ENCODE measurements around the gene OPRM1. TPM values are rescaled to one million over a fixed set of nuclear protein-coding genes. Genes with fewer than 3 reads are reported as not detected.

The OPRM1 gene
- total and polyA plus RNA-seq, 2 donors (not counting 1 experiment from before 2014, with no cell fraction given), result not detected

DNA sequence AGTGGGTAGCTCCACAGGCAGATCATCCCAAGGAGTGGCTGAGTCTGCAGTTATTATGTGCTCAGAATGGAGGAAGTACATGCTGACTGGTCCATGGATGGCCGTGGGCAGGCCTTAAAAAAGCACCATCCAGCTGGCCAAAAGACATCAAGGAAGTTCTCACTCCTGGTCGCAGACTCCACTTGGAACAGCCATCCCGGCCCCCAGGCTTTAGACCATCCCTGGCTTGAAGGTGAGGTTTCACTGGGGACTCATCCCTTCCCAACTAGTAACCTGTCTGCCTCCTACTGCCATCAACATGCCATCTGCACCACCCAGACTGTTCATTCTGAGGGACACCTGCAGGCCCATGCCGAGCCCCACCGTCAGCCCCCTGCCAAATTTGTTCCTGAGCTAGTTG lies 36.1 kb upstream of the OPRM1 start:
- no peak overlapping the region for H3K27ac ChIP-seq (ENCODE audit: low read length in 2 of 2)
- H3K4me2 ChIP-seq (replicated peaks; ENCODE audit: low read depth, low read length, poor library complexity, severe bottlenecking), result no peak overlapping the region
- TF ChIP-seq, protein P1, sequence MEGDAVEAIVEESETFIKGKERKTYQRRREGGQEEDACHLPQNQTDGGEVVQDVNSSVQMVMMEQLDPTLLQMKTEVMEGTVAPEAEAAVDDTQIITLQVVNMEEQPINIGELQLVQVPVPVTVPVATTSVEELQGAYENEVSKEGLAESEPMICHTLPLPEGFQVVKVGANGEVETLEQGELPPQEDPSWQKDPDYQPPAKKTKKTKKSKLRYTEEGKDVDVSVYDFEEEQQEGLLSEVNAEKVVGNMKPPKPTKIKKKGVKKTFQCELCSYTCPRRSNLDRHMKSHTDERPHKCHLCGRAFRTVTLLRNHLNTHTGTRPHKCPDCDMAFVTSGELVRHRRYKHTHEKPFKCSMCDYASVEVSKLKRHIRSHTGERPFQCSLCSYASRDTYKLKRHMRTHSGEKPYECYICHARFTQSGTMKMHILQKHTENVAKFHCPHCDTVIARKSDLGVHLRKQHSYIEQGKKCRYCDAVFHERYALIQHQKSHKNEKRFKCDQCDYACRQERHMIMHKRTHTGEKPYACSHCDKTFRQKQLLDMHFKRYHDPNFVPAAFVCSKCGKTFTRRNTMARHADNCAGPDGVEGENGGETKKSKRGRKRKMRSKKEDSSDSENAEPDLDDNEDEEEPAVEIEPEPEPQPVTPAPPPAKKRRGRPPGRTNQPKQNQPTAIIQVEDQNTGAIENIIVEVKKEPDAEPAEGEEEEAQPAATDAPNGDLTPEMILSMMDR (IDR thresholded peaks at IDR 0.05), result no peak
- TF ChIP-seq EZH2 (IDR thresholded peaks at IDR 0.05; ENCODE audit: borderline replicate concordance, insufficient read depth, low read depth, low read length, poor library complexity, severe bottlenecking), result no peak
- H3K9ac ChIP-seq (ENCODE audit: low read length), result no peak overlapping the region
- DNase-seq (no peak), ATAC-seq (ENCODE audit: low read depth) (no peak)
- H2AFZ ChIP-seq (ENCODE audit: insufficient read depth, low read depth, low read length, poor library complexity, severe bottlenecking), result no peak overlapping the region
- Mint-ChIP-seq H3K27me3 (no peaks in the 10 kb centered on the region), H3K9me3 (ENCODE audit: insufficient read depth) (no peaks in the 10 kb centered on the region), H3K4me3 (no peak overlapping the region), H3K27ac (no peak overlapping the region), H3K4me1 (no peaks in the 10 kb centered on the region)
- H3K4me3 ChIP-seq (ENCODE audit: control extremely low read depth in 1 of 5, extremely low read depth in 1 of 5, insufficient read depth in 1 of 5, low read depth in 2 of 5, low read length in 4 of 5), result no peak overlapping the region
- CTCF ChIA-PET, result no interaction called here
- H4K20me1 ChIP-seq (ENCODE audit: control insufficient read depth, insufficient read depth, low read length, poor library complexity, severe bottlenecking), result no peaks in the 10 kb centered on the region
- H3K4me1 ChIP-seq (ENCODE audit: control insufficient read depth in 2 of 2, insufficient read depth in 2 of 2, low read length in 2 of 2), result no peaks in the 10 kb centered on the region
- intact Hi-C loops (cut with micrococcal nuclease), result no loop called here
- H3K79me2 ChIP-seq (ENCODE audit: control insufficient read depth, insufficient read depth, low read length), result no peaks in the 10 kb centered on the region
- WGBS (ENCODE audit: insufficient coverage), result 92% methylated on average over 2 of the region's 5 CpGs
- H3K9me3 ChIP-seq (ENCODE audit: control extremely low read depth in 1 of 3, control insufficient read depth in 2 of 3, insufficient read depth in 1 of 3, low read length in 2 of 3), result peaks cover 0 to 8% (median 0%) of the 10 kb centered on the region in 3 donors
- no peaks in the 10 kb centered on the region for H3K27me3 ChIP-seq (replicated peaks in 1 of 4; ENCODE audit: control extremely low read depth in 1 of 4, control insufficient read depth in 3 of 4, insufficient read depth in 4 of 4, low read length in 3 of 4)
- H3K36me3 ChIP-seq (replicated peaks in 1 of 2; ENCODE audit: control extremely low read depth in 1 of 2, control insufficient read depth in 1 of 2, extremely low read depth in 1 of 2, insufficient read depth in 2 of 2, low read length in 1 of 2), result no peaks in the 10 kb centered on the region
- POLR2A ChIA-PET, result no interaction called here

DNA sequence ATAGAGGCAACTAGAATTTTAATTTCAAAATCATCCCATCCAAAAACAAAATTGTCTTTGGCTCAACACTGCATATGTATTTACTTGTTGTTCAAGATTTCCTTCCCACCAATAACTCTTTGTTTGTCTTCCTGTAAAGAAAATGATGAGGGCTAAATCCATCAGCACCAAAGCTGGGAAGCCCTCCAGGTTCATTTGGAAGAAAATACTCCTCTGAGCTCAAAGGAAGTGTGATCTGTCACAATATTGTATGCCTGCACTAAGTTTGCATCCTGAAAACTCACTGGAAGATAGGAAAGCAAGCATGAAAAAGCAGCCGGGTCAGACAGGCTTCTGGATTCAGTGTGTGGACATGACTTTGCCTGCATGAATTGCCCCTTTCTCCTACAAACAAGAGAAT lies 28.7 kb upstream of the OPRM1 start:
- no peaks in the 10 kb centered on the region for H3K4me1 ChIP-seq (ENCODE audit: control insufficient read depth in 2 of 2, insufficient read depth in 2 of 2, low read length in 2 of 2)
- no peaks in the 10 kb centered on the region for H3K27me3 ChIP-seq (replicated peaks in 1 of 4; ENCODE audit: control extremely low read depth in 1 of 4, control insufficient read depth in 3 of 4, insufficient read depth in 4 of 4, low read length in 3 of 4)
- no peak overlapping the region for H3K27ac ChIP-seq (ENCODE audit: low read length in 2 of 2)
- Mint-ChIP-seq H3K4me1 (no peaks in the 10 kb centered on the region), H3K27me3 (no peaks in the 10 kb centered on the region), H3K27ac (no peak overlapping the region), H3K9me3 (ENCODE audit: insufficient read depth) (peaks cover 2% of the 10 kb centered on the region), H3K4me3 (no peak overlapping the region)
- ChIA-PET POLR2A (no interaction called here), CTCF (no interaction called here)
- H3K36me3 ChIP-seq (replicated peaks in 1 of 2; ENCODE audit: control extremely low read depth in 1 of 2, control insufficient read depth in 1 of 2, extremely low read depth in 1 of 2, insufficient read depth in 2 of 2, low read length in 1 of 2), result no peaks in the 10 kb centered on the region
- intact Hi-C loops (cut with micrococcal nuclease), result no loop called here
- H3K4me3 ChIP-seq (ENCODE audit: control extremely low read depth in 1 of 5, extremely low read depth in 1 of 5, insufficient read depth in 1 of 5, low read depth in 2 of 5, low read length in 4 of 5), result no peak overlapping the region
- H3K9me3 ChIP-seq (ENCODE audit: control extremely low read depth in 1 of 3, control insufficient read depth in 2 of 3, insufficient read depth in 1 of 3, low read length in 2 of 3), result no peaks in the 10 kb centered on the region
- H4K20me1 ChIP-seq (ENCODE audit: control insufficient read depth, insufficient read depth, low read length, poor library complexity, severe bottlenecking), result no peaks in the 10 kb centered on the region
- DNase-seq (no peak), ATAC-seq (ENCODE audit: low read depth) (no peak)
- WGBS (ENCODE audit: insufficient coverage), result no CpG with 5 or more reads among the region's 1 CpG
- TF ChIP-seq EZH2 (IDR thresholded peaks at IDR 0.05; ENCODE audit: borderline replicate concordance, insufficient read depth, low read depth, low read length, poor library complexity, severe bottlenecking), result no peak
- TF ChIP-seq, protein P1 (IDR thresholded peaks at IDR 0.05), result no peak
- no peaks in the 10 kb centered on the region for H3K79me2 ChIP-seq (ENCODE audit: control insufficient read depth, insufficient read depth, low read length)
- H2AFZ ChIP-seq (ENCODE audit: insufficient read depth, low read depth, low read length, poor library complexity, severe bottlenecking), result no peak overlapping the region
- no peak overlapping the region for H3K4me2 ChIP-seq (replicated peaks; ENCODE audit: low read depth, low read length, poor library complexity, severe bottlenecking)
- H3K9ac ChIP-seq (ENCODE audit: low read length), result no peak overlapping the region
